ENCODE measurements around the gene MAP2K5.
A peak's percentile ranks its signal among the peaks of the same experiment; 100 is the strongest.

Gene MAP2K5

GRCh38 chr15:67828278-67828968, 285.9 kb downstream of the MAP2K5 start:
- DNase-seq, result no peak

GRCh38 chr15:67828969-67829646, 286.6 kb downstream of the MAP2K5 start:
- DNase-seq, result no peak

- DNase-seq, result no peak
These were observed 287.4 kb downstream of the MAP2K5 start for GRCh38 chr15:67829647-67830504.

- DNase-seq, result no peak
These were observed 288.9 kb downstream of the MAP2K5 start for GRCh38 chr15:67831363-67831762.

GRCh38 chr15:67832031-67832551, 289.6 kb downstream of the MAP2K5 start:
- DNase-seq, result no peak

GRCh38 chr15:67832897-67833709, 290.6 kb downstream of the MAP2K5 start:
- no peak for DNase-seq

GRCh38 chr15:67833710-67834511, 291.4 kb downstream of the MAP2K5 start:
- no peak for DNase-seq

- DNase-seq, result no peak
These were observed 292.2 kb downstream of the MAP2K5 start for GRCh38 chr15:67834581-67835296.

- DNase-seq, result no peak
These were observed 293.0 kb downstream of the MAP2K5 start for GRCh38 chr15:67835297-67836133.

GRCh38 chr15:67836134-67836455, 293.6 kb downstream of the MAP2K5 start:
- no peak for DNase-seq

GRCh38 chr15:67836477-67836876, 294.0 kb downstream of the MAP2K5 start:
- no peak for DNase-seq

- DNase-seq, result no peak
These were observed 294.5 kb downstream of the MAP2K5 start for GRCh38 chr15:67836955-67837354.

GRCh38 chr15:67838789-67839332, 296.4 kb downstream of the MAP2K5 start:
- DNase-seq, result no peak

GRCh38 chr15:67839499-67839928, 297.0 kb downstream of the MAP2K5 start:
- no peak for DNase-seq

GRCh38 chr15:67839929-67840748, 297.6 kb downstream of the MAP2K5 start, which contains the start of gene RNU6-1:
TSS of gene RNU6-1 (minus strand) at chr15:67840045.
- peak; percentile 97 for DNase-seq

GRCh38 chr15:67840749-67841512, 298.4 kb downstream of the MAP2K5 start:
- DNase-seq, result no peak

- DNase-seq, result no peak
These were observed 298.9 kb downstream of the MAP2K5 start for GRCh38 chr15:67841513-67841762.

- DNase-seq, result no peak
These were observed 300.6 kb downstream of the MAP2K5 start for GRCh38 chr15:67843092-67843501.

All from left hindlimb (tissue), 1 donor.